Stimulated activated effector memory CD8-positive, alpha-beta T cell treated with anti-CD3 and anti-CD28 coated beads, Interleukin-12 subunit alpha, Interleukin-12 subunit beta, amount 100 ng/mL, for 72 hours (primary cell): ENCODE results near the gene TMC5.

Source experiments
- ATAC-seq: fragments of 150-1000 bp; cut with Tn5 transposase; 2 replicates; pipeline ENCODE4 v1.10.0; 2021
- DNase-seq, 2 donors: peaks; one replicate each; pipeline ENCODE4 v3.0.0; 2021 to 2022; ENCODE audit warnings: low spot score in 2 of 2
- H3K27ac Mint-ChIP-seq: one replicate; pipeline ENCODE4 v1.8.0; 2022; ENCODE audit warnings: mild to moderate bottlenecking, mixed read lengths
- H3K36me3 Mint-ChIP-seq: one replicate; pipeline ENCODE4 v1.8.0; 2022; ENCODE audit warnings: mild to moderate bottlenecking, mixed read lengths
- H3K4me1 Mint-ChIP-seq: one replicate; pipeline ENCODE4 v1.8.0; 2022; ENCODE audit warnings: mixed read lengths
- H3K4me3 Mint-ChIP-seq: one replicate; pipeline ENCODE4 v1.8.0; 2022; ENCODE audit warnings: mild to moderate bottlenecking, mixed read lengths
- H3K9me3 Mint-ChIP-seq: one replicate; pipeline ENCODE4 v1.8.0; 2022; ENCODE audit warnings: mixed read lengths

TMC5 gene

DNA sequence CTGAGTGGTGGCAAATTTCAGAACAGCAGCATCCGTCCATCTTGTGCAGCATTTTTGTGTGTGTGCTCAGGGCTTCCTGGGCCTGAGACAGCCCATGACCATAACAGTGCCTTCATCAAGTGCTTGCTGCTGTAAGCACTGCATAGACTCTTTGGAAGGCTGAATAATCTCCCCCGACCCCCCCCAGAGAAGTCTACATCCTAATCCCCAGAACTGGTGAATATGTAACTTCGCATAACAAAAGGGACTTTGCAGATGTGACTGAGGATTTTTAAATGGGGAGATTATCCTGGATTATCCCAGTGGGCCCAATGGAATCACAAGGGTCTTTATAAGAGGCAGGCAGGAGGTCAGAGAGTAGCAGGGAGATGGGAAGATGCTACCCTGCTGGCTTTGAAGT is 50.6 kb downstream of the TMC5 start:
- Mint-ChIP-seq H3K36me3 (no peaks in the 10 kb centered on the region), H3K27ac (no peak overlapping the region), H3K9me3 (no peaks in the 10 kb centered on the region), H3K4me3 (no peak overlapping the region), H3K4me1 (no peaks in the 10 kb centered on the region)
- no peak for ATAC-seq
- DNase-seq: no peak

DNA sequence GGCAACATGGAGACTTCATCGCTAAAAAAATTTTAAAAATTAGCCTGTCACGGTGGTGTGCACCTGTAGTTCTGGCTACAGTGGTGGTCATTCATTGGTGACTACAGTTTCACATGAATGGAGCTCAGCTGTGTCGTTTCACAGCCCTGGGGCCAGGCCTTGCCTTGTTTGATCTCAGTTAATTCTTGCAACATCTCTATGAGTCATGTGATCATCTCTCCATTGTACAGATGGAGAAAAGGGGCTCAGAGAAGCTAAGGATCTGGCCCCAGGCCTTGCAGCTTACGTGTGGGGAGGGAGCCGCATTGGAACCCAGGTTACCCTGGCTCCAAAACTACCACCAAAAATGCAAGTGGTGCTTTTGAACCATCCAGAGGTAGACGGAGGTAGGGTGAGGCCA is 54.8 kb downstream of the TMC5 start:
- Mint-ChIP-seq H3K36me3 (no peaks in the 10 kb centered on the region), H3K4me3 (no peak overlapping the region), H3K27ac (no peak overlapping the region), H3K9me3 (no peaks in the 10 kb centered on the region), H3K4me1 (no peaks in the 10 kb centered on the region)
- ATAC-seq: no peak
- DNase-seq: no peak

DNA sequence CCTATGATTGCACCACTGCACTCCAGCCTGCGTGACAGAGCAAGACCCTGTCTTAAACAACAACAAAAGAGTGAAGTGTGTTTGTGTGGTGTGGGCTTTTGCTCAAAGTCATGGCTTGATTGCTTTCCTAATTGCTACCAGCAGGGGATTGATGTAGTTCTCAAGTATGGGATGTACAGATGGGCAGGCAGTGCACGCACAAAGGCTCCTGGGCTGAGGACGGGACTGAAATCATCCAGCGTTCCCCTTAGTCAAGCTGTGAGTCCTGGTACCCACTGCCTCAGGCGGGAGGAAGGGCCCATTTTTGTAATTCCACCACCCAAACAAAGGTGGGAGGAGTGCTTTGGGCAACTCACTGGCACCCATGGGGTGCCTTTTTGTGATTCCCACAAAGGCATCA is 56.9 kb downstream of the TMC5 start:
- ATAC-seq: no peak
- no peak overlapping the region for H3K4me3 Mint-ChIP-seq

DNA sequence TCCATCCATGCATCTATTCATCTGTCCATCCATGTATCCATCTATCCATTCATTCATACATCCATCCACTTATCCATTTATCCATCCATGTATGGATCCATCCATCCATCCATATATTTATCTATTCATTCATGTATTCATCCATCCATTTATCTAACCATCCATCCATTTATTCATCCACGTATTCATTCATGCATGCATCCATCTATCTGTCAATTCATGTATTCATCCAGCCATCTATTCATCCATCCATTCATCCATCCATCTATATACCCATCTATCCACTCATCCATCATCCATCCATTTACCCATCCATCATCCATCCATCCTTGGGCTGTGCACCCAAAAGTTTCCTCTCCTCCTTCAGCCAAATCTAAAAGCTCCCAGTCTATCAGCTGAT is 60.8 kb downstream of the TMC5 start:
- no peak overlapping the region for H3K27ac Mint-ChIP-seq
- H3K36me3 Mint-ChIP-seq: no peaks in the 10 kb centered on the region
- no peak for DNase-seq
- no peak for ATAC-seq
- H3K4me3 Mint-ChIP-seq: no peak overlapping the region
- H3K9me3 Mint-ChIP-seq: no peaks in the 10 kb centered on the region
- H3K4me1 Mint-ChIP-seq: no peaks in the 10 kb centered on the region

More for the DNA sequence above, 56.9 kb downstream of the TMC5 start:
- H3K4me1 Mint-ChIP-seq: no peaks in the 10 kb centered on the region
- DNase-seq: no peak
- no peak overlapping the region for H3K27ac Mint-ChIP-seq
- H3K36me3 Mint-ChIP-seq: no peaks in the 10 kb centered on the region
- no peaks in the 10 kb centered on the region for H3K9me3 Mint-ChIP-seq

DNA sequence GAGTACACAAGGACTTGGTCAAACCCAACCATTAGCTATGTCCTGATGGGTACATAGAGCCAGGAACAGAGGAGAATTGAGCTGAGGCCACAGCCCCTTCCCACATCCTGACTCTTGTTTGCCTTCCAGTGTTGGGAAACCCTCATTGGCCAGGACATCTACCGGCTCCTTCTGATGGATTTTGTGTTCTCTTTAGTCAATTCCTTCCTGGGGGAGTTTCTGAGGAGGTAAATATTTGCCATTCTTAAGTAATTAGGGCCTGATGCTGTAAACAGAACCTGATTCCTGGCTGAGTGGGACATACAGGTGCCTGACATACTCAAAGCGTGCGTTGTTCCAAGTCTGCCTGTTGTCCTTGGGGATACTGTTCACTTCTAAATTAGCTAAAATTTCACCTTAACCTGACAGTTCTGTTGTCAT is 61.6 kb downstream of the TMC5 start:
- Mint-ChIP-seq H3K4me1 (no peaks in the 10 kb centered on the region), H3K36me3 (no peaks in the 10 kb centered on the region), H3K4me3 (no peak overlapping the region), H3K27ac (no peak overlapping the region), H3K9me3 (no peaks in the 10 kb centered on the region)
- ATAC-seq: no peak
- DNase-seq: no peak

DNA sequence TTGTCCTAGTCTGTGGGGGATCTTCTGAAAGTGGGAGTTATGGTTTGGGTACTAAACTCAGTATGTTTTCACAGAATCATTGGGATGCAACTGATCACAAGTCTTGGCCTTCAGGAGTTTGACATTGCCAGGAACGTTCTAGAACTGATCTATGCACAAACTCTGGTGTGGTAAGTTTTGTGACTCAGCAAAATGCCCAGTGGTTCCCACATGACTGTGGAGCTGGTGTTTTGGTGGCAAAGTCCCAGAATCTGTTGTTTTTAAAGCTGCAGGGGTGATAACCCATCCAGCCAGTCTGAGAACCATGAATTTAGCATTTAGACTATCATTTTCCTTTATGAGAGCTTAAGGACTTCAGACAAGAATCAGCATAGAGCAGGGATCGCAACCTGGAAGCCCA is 63.6 kb downstream of the TMC5 start:
- H3K4me3 Mint-ChIP-seq: no peak overlapping the region
- no peaks in the 10 kb centered on the region for H3K4me1 Mint-ChIP-seq
- no peaks in the 10 kb centered on the region for H3K9me3 Mint-ChIP-seq
- H3K36me3 Mint-ChIP-seq: no peaks in the 10 kb centered on the region
- no peak overlapping the region for H3K27ac Mint-ChIP-seq
- DNase-seq (no peak), ATAC-seq (no peak)

DNA sequence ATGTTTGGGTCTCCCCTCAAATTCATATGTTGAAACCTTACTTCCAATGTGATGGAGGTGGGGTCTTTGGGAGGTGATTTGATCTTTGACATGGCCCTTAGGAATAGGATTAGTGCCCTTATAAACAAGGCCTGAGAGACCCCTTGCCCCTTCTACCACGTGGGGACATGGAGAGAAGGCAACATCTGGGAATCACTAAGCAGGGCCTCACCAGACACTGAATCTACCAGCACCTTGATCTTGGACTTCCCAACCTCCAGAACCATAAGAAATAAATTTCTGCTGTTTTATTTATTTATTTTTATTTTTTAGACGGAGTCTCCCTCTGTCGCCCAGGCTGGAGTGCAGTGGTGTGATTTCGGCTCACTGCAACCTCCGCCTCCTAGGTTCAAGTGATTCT is 64.1 kb downstream of the TMC5 start:
- H3K4me3 Mint-ChIP-seq: no peak overlapping the region
- no peaks in the 10 kb centered on the region for H3K9me3 Mint-ChIP-seq
- H3K4me1 Mint-ChIP-seq: no peaks in the 10 kb centered on the region
- no peak overlapping the region for H3K27ac Mint-ChIP-seq
- ATAC-seq (no peak), DNase-seq (no peak)
- H3K36me3 Mint-ChIP-seq: no peaks in the 10 kb centered on the region

DNA sequence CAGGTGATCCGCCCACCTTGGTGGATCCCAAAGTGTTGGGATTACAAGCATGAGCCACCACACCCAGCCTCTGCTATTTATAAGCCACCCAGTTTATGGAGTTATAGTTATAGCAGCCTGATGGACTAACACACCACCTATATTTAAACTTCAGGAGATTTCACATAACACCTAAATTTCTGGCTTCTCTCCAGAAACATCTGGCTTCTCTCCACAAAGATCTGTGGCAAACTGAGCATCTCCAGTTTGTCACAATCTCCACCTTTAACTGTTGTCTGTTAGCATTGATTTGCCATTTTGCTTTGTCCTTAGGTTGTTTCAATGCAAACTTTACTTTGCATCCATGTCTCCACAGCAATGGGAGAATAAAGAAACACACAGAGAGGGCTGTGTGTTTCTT is 64.6 kb downstream of the TMC5 start:
- DNase-seq: no peak
- no peak for ATAC-seq
- Mint-ChIP-seq H3K4me1 (no peaks in the 10 kb centered on the region), H3K36me3 (no peaks in the 10 kb centered on the region), H3K27ac (no peak overlapping the region), H3K9me3 (no peaks in the 10 kb centered on the region), H3K4me3 (no peak overlapping the region)

DNA sequence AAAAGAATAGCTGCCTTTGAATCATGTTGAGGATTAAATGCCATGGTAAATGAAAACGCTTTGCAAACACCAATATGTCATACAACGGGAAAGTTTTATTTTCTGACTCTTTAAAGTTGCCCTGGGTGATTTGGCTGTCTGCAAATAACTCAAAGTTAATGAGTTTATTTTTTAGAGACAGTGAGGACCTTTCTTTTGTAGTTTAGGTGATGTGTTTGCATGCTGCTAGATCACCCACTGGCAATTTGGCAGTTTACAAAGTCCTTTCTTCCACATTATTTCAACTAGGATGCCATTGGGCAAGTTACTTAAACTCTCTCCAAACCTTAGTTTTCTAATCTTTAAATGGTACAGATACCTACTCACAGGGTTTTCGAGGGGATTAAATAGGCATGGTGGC is 66.4 kb downstream of the TMC5 start:
- H3K4me1 Mint-ChIP-seq: no peaks in the 10 kb centered on the region
- no peak for ATAC-seq
- H3K4me3 Mint-ChIP-seq: no peak overlapping the region
- no peak for DNase-seq
- no peaks in the 10 kb centered on the region for H3K36me3 Mint-ChIP-seq
- H3K27ac Mint-ChIP-seq: no peak overlapping the region
- H3K9me3 Mint-ChIP-seq: no peaks in the 10 kb centered on the region

DNA sequence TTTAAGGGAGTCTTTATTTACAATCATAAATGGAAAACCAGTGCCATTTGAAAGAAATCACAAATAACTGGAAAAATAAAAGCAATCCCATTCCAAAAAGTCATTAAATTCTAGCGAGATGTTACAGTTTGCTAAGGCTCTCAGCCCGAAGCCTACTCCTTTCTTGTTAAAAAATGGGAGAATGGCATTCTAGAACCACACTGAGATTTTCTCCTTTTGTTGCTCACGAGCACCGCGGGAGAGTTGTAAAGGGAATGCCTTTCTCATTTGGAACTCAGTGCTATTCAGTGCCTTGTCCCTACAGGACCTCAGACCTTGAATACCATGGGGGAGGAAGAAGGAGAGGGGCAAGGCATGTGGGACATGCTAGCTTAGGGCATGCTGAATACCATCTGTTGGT is 67.9 kb downstream of the TMC5 start:
- Mint-ChIP-seq H3K4me1 (no peaks in the 10 kb centered on the region), H3K4me3 (no peak overlapping the region), H3K36me3 (no peaks in the 10 kb centered on the region), H3K9me3 (no peaks in the 10 kb centered on the region), H3K27ac (no peak overlapping the region)
- ATAC-seq (no peak), DNase-seq (no peak)

DNA sequence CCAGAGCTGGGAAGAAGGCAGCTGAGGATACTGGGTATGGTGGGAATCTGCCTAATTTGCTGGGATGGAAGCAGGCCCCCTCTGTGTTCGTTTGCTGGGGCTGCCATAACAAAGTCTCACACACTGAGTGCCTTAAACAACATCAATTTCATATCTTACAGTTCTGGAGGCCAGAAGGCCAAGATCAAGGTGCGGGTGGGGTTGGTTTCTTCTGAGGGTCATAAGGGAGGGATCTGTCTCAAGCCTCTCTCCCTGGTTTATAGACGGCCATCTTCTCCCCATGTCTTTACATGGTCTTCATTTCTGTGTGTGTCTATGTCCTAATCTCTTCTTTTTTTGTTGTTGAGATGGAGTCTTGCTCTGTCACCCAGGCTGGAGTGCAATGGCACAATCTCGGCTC is 68.4 kb downstream of the TMC5 start:
- no peaks in the 10 kb centered on the region for H3K9me3 Mint-ChIP-seq
- ATAC-seq: no peak
- no peaks in the 10 kb centered on the region for H3K36me3 Mint-ChIP-seq
- DNase-seq: no peak
- H3K4me3 Mint-ChIP-seq: no peak overlapping the region
- H3K27ac Mint-ChIP-seq: no peak overlapping the region
- no peaks in the 10 kb centered on the region for H3K4me1 Mint-ChIP-seq

DNA sequence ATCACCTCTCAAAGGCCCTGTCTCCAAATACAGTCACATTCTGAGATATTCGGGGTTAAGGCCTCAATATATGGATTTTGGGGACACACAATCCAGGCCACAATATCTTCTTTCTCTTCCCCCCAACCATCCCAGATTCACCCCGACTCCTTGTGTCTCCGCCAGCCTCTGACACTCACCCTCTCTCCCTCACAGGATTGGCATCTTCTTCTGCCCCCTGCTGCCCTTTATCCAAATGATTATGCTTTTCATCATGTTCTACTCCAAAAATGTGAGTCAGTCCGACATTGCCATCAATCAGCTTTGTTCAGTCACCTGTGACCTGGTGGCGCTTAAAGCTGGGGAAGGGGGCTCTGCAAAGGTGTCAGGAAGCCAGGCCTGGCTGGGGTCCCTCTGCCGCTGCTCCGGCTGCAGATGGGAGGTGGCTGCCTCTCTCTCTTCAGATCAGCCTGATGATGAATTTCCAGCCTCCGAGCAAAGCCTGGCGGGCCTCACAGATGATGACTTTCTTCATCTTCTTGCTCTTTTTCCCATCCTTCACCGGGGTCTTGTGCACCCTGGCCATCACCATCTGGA is 69.2 kb downstream of the TMC5 start:
- no peaks in the 10 kb centered on the region for H3K9me3 Mint-ChIP-seq
- H3K36me3 Mint-ChIP-seq: no peaks in the 10 kb centered on the region
- no peak overlapping the region for H3K27ac Mint-ChIP-seq
- DNase-seq: no peak
- H3K4me1 Mint-ChIP-seq: no peaks in the 10 kb centered on the region
- no peak overlapping the region for H3K4me3 Mint-ChIP-seq
- no peak for ATAC-seq

DNA sequence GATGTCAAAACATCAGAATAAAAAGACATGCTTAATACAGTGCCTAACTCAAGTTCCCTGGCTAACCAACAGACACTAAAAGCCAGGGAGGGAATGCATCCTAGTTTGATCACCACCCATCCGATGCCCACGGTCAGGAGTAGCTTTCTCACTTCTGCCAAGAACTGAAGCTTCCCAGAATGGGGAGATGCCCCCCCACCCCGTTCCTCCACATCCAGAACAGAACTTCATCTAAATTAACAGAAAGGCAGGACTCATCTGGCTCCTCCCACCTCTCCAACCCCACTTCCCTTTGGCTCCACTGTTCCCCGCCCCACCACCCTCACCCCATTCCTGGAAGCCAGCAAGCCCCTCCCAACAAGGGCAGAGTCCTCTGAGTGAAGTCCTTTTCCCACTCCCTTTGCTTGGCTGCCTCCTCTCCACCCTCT is 70.5 kb downstream of the TMC5 start:
- Mint-ChIP-seq H3K4me1 (no peaks in the 10 kb centered on the region), H3K36me3 (no peaks in the 10 kb centered on the region), H3K27ac (peak overlapping the region; percentile 20), H3K4me3 (no peak overlapping the region), H3K9me3 (no peaks in the 10 kb centered on the region)
- no peak for ATAC-seq
- no peak for DNase-seq

DNA sequence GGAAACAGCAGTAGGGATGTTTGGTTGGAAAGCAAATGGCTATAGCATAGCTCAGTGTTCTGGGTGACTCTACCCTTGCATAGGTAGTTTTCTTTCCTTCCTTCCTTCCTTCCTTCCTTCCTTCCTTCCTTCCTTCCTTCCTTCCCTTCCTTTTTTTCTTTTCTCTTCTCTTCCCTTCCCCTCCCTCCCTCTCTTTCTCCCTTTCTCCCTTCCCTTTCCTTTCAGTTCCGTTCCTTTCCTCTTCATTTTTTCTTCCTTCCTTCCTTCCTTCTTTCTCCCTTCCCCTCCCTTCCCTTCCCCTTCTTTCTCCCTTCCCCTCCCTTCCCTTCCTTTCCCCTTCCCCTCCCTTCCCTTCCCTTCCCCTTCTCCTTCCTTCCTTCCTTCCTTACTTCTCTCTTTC is 72.9 kb downstream of the TMC5 start:
- no peaks in the 10 kb centered on the region for H3K9me3 Mint-ChIP-seq
- no peak overlapping the region for H3K27ac Mint-ChIP-seq
- peaks cover 12% of the 10 kb centered on the region for H3K4me1 Mint-ChIP-seq
- ATAC-seq (no peak), DNase-seq (no peak)
- no peak overlapping the region for H3K4me3 Mint-ChIP-seq
- H3K36me3 Mint-ChIP-seq: no peaks in the 10 kb centered on the region

DNA sequence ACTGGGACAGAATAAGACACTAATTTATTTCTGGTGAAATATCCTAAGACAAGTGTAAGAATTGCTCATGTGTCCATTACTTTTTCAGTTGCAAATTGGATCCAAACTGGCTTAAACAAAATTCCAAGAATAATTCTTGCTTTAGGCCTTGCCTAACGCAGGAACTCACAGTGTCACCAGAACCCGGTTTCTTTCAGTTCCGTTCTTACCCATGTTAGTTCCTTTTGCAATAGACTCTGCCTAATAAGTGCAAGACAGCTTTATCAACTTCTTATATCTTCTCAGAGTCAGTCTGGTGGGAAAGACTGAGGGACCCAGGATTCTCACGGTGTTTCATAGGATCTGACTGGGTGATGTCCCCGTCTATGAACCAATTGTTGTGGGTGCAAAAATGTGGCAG is 79.5 kb downstream of the TMC5 start:
- H3K4me1 Mint-ChIP-seq: peaks cover 12% of the 10 kb centered on the region
- DNase-seq (no peak), ATAC-seq (no peak)
- no peak overlapping the region for H3K27ac Mint-ChIP-seq
- H3K36me3 Mint-ChIP-seq: peaks cover 32% of the 10 kb centered on the region
- no peaks in the 10 kb centered on the region for H3K9me3 Mint-ChIP-seq
- H3K4me3 Mint-ChIP-seq: no peak overlapping the region

DNA sequence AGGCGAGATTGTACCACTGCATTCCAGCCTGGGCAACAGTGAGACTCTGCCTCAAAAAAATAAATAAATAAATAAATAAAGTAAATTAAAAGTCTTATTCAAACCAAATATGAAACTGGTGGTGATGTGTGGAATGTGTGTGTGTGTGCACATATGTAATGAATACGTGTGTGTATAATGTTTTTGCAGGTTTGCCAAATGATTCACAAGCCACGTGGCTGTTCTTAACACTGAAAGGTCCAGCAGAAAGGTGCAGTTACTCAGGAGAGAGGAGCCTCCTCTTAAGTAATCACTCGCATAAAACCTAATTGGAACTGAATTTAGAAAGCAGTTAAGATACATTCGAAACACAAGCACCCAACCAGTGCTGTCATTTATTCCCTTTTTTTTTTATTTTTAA is 81.3 kb downstream of the TMC5 start:
- Mint-ChIP-seq H3K4me1 (peaks cover 4% of the 10 kb centered on the region), H3K4me3 (no peak overlapping the region), H3K9me3 (no peaks in the 10 kb centered on the region), H3K27ac (no peak overlapping the region), H3K36me3 (peaks cover 50% of the 10 kb centered on the region)
- no peak for ATAC-seq
- DNase-seq: no peak

DNA sequence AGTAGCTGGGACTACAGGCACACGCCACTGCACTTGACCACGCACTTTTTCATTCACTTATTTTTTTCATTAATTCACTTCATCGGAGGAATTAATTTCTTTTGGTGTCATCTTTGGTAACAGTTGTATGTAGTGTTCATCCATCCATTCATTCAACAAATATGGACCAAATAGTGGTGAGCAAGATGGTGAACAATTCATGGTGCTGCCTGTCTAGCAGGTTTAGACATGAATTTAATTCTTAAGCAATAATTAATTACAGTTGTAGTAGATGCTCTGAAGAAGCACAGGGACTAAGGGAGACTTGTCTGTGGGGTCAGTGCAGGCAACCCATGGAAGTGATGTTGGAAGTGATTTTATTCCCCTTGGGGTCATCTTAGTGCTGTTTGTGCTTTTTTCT is 81.8 kb downstream of the TMC5 start:
- no peak for ATAC-seq
- Mint-ChIP-seq H3K36me3 (peaks cover 55% of the 10 kb centered on the region), H3K4me3 (no peak overlapping the region)

More for the DNA sequence above, 81.8 kb downstream of the TMC5 start:
- H3K9me3 Mint-ChIP-seq: no peaks in the 10 kb centered on the region
- H3K4me1 Mint-ChIP-seq: no peaks in the 10 kb centered on the region
- no peak for DNase-seq
- no peak overlapping the region for H3K27ac Mint-ChIP-seq
